Prostate gland (tissue), 2 donors: ENCODE measurements around the gene MIA.

ENCODE experiments used
- POLR2AphosphoS5 ChIP-seq: sonication (generic); formaldehyde crosslinking; IDR thresholded peaks from one replicate; pipeline ENCODE4 v1.6.1; 2017; ENCODE audit warnings: antibody characterized with exemption
- TF ChIP-seq, protein P1 (sequence below), 4 experiments: fragments of 200-600 bp in 2 of 4; fragments of 450-650 bp in 2 of 4; sonication (generic) in 2 of 4; IDR thresholded peaks; 1 replicate in 3 of 4; 2 replicates in 1 of 4; pipeline ENCODE4 v1.5.1; 2016 to 2019; ENCODE audit warnings: antibody characterized with exemption in 4 of 4, mild to moderate bottlenecking in 2 of 4, moderate library complexity in 2 of 4

DNA sequence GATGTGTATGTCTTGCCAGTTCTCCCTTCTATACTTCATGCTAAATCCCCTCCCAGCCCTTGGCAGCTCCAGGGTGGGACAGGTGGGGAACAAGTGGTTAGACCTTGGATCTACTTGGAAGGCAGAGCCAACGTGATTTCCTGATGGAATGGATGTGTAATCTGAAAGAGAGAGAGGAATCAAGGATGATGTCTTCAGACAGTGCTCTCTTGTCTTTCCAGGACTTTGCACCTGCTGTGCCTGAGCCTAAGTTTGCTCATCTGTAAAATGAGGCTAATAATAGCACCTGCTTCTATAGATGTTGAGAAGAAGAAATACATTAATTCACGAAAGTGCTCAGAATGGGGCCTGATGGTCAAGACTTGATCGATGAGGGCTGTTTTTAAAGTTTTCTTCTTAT lies 16.7 kb downstream of the MIA start:
- TF ChIP-seq, protein P1, sequence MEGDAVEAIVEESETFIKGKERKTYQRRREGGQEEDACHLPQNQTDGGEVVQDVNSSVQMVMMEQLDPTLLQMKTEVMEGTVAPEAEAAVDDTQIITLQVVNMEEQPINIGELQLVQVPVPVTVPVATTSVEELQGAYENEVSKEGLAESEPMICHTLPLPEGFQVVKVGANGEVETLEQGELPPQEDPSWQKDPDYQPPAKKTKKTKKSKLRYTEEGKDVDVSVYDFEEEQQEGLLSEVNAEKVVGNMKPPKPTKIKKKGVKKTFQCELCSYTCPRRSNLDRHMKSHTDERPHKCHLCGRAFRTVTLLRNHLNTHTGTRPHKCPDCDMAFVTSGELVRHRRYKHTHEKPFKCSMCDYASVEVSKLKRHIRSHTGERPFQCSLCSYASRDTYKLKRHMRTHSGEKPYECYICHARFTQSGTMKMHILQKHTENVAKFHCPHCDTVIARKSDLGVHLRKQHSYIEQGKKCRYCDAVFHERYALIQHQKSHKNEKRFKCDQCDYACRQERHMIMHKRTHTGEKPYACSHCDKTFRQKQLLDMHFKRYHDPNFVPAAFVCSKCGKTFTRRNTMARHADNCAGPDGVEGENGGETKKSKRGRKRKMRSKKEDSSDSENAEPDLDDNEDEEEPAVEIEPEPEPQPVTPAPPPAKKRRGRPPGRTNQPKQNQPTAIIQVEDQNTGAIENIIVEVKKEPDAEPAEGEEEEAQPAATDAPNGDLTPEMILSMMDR (IDR thresholded peaks at IDR 0.05), result no peak
- no peak for TF ChIP-seq POLR2AphosphoS5
